ENCODE measurements around the gene NCK2. TPM values are rescaled to one million over a fixed set of nuclear protein-coding genes. Genes with fewer than 3 reads are reported as not detected.

The NCK2 gene
- polyA plus RNA-seq, 2 of the 4 experiments (the other 2 are of a cell fraction): 17.1 to 17.8 TPM

- FAIRE-seq (no peak), DNase-seq (ENCODE audit: low read depth in 1 of 2, low spot score in 1 of 2) (no peak), ATAC-seq (no peak)
- 95% methylated on average over 4 of the region's 4 CpGs for WGBS (ENCODE audit: missing lambda C conversion rate)
- Histone ChIP-seq H3K4me3 (no peak overlapping the region), H3K4me1 (no peaks in the 10 kb centered on the region), H3K27ac (no peak overlapping the region), H3K9me3 (peaks cover under 1% of the 10 kb centered on the region; the same call in 1 of the 3 replicates), H3K4me2 (no peak overlapping the region)
- CTCF ChIA-PET: no interaction called here
- POLR2A ChIA-PET: no interaction called here
- TF ChIP-seq BHLHE40 (IDR thresholded peaks at IDR 0.05; ENCODE audit: low read depth, low read length): no peak
- TF ChIP-seq POLR2A (IDR thresholded peaks at IDR 0.05; ENCODE audit: low read length): no peak
- TF ChIP-seq MAFK (IDR thresholded peaks at IDR 0.05; ENCODE audit: partially characterized antibody): no peak
- TF ChIP-seq HES2 (IDR thresholded peaks at IDR 0.05): no peak
- no peak for TF ChIP-seq ZC3H11A (IDR thresholded peaks at IDR 0.05)
- no peak for TF ChIP-seq JUNB (IDR thresholded peaks at IDR 0.05)
- no peak for TF ChIP-seq ZSCAN20 (CRISPR knock-in tag; IDR thresholded peaks at IDR 0.05)
- no peak for TF ChIP-seq JUN (IDR thresholded peaks at IDR 0.05)
- TF ChIP-seq KDM1A (IDR thresholded peaks at IDR 0.05; ENCODE audit: low read depth): no peak
- no peak for TF ChIP-seq PBX3 (IDR thresholded peaks at IDR 0.05)
- TF ChIP-seq NR3C1 (IDR thresholded peaks at IDR 0.05): no peak
- TF ChIP-seq CBX8 (IDR thresholded peaks at IDR 0.05): no peak
- TF ChIP-seq CHD2 (IDR thresholded peaks at IDR 0.05; ENCODE audit: low read length, partially characterized antibody): no peak
- TF ChIP-seq CHD4 (IDR thresholded peaks at IDR 0.05; ENCODE audit: borderline replicate concordance): no peak
- no peak for TF ChIP-seq MAZ (IDR thresholded peaks at IDR 0.05; ENCODE audit: borderline replicate concordance, low read depth, low read length)
- TF ChIP-seq ZNF302 (CRISPR knock-in tag; IDR thresholded peaks at IDR 0.05): no peak
- TF ChIP-seq NFE2L2 (conservative IDR thresholded peaks at IDR 0.05; ENCODE audit: low read length): no peak
- TF ChIP-seq ELK1 (IDR thresholded peaks at IDR 0.05; ENCODE audit: low read depth, low read length): no peak
- no peak for TF ChIP-seq E2F6 (IDR thresholded peaks at IDR 0.05; ENCODE audit: borderline replicate concordance, low read depth)
- TF ChIP-seq RARB (CRISPR knock-in tag; IDR thresholded peaks at IDR 0.05): no peak
These were observed 96.2 kb downstream of the NCK2 start for GRCh38 chr2:105840933-105841332.

GRCh38 chr2:105841551-105841950 lies 96.8 kb downstream of the NCK2 start:
- no peak for FAIRE-seq

GRCh38 chr2:105842555-105842954 lies 97.8 kb downstream of the NCK2 start:
- DNase-seq (ENCODE audit: low read depth in 1 of 2, low spot score in 1 of 2): no peak
- POLR2A ChIA-PET: no interaction called here
- 92% methylated on average over 4 of the region's 4 CpGs for WGBS (ENCODE audit: missing lambda C conversion rate)
- no peak for TF ChIP-seq PBX3 (IDR thresholded peaks at IDR 0.05)
- TF ChIP-seq HES2 (IDR thresholded peaks at IDR 0.05): no peak
- TF ChIP-seq TP53 (CRISPR knock-in tag; IDR thresholded peaks at IDR 0.05): no peak
- TF ChIP-seq EP300 (IDR thresholded peaks at IDR 0.05): no peak
- TF ChIP-seq KDM1A (IDR thresholded peaks at IDR 0.05; ENCODE audit: low read depth): no peak
- TF ChIP-seq HOXB5 (CRISPR knock-in tag; IDR thresholded peaks at IDR 0.05): no peak
- no peak for TF ChIP-seq HOXA7 (CRISPR knock-in tag; IDR thresholded peaks at IDR 0.05)
- no peak for TF ChIP-seq HDAC2 (IDR thresholded peaks at IDR 0.05)
- TF ChIP-seq RNF2 (IDR thresholded peaks at IDR 0.05; ENCODE audit: borderline replicate concordance, low read depth): no peak
- no peak for TF ChIP-seq CHD2 (IDR thresholded peaks at IDR 0.05; ENCODE audit: low read length, partially characterized antibody)
- TF ChIP-seq HMGXB4 (CRISPR knock-in tag; IDR thresholded peaks at IDR 0.05; ENCODE audit: borderline replicate concordance): no peak
- no peak for TF ChIP-seq FOSB (CRISPR knock-in tag; IDR thresholded peaks at IDR 0.05)

More at GRCh38 chr2:105841551-105841950, 96.8 kb downstream of the NCK2 start:
- WGBS (ENCODE audit: missing lambda C conversion rate): 94% methylated on average over 2 of the region's 2 CpGs
- POLR2A ChIA-PET: no interaction called here
- no peak for ATAC-seq
- CTCF ChIA-PET: no interaction called here
- no peaks in the 10 kb centered on the region for H3K4me1 ChIP-seq
- no peak for DNase-seq (ENCODE audit: low read depth in 1 of 2, low spot score in 1 of 2)
- no peak for TF ChIP-seq GATA3 (IDR thresholded peaks at IDR 0.05; ENCODE audit: borderline replicate concordance)
- no peak for TF ChIP-seq MAX (IDR thresholded peaks at IDR 0.05)
- no peaks in the 10 kb centered on the region for H3K9me3 ChIP-seq
- H3K4me3 ChIP-seq: no peak overlapping the region
- no peak overlapping the region for H3K4me2 ChIP-seq
- H3K27ac ChIP-seq: no peak overlapping the region

More at GRCh38 chr2:105842555-105842954, 97.8 kb downstream of the NCK2 start:
- CTCF ChIA-PET: no interaction called here
- H3K4me1 ChIP-seq: no peaks in the 10 kb centered on the region
- ATAC-seq (no peak), FAIRE-seq (no peak)
- H3K9me3 ChIP-seq: no peaks in the 10 kb centered on the region
- H3K4me3 ChIP-seq: no peak overlapping the region
- H3K4me2 ChIP-seq: no peak overlapping the region
- no peak overlapping the region for H3K27ac ChIP-seq

All from A549 (cell line).